Measurements from ENCODE around the gene DNM3.
A peak's percentile ranks its signal among the peaks of the same experiment; 100 is the strongest.

DNM3 gene

GRCh38 chr1:171972846-171973245, 131.5 kb downstream of the DNM3 start:
- Histone ChIP-seq H3K4me3 (ENCODE audit: severe bottlenecking) (no peak overlapping the region), H3K4me1 (ENCODE audit: insufficient read depth, poor library complexity, severe bottlenecking) (no peaks in the 10 kb centered on the region), H3K27me3 (ENCODE audit: insufficient read depth, poor library complexity, severe bottlenecking) (no peaks in the 10 kb centered on the region), H3K36me3 (ENCODE audit: low read depth) (no peaks in the 10 kb centered on the region), H3K27ac (ENCODE audit: poor library complexity, severe bottlenecking) (no peak overlapping the region), H3K9me3 (ENCODE audit: severe bottlenecking) (no peaks in the 10 kb centered on the region)
- no peak for TF ChIP-seq CTCF (IDR thresholded peaks at IDR 0.05; ENCODE audit: poor library complexity, severe bottlenecking)
- no peak for ATAC-seq (ENCODE audit: low read depth)
- no peak for DNase-seq (ENCODE audit: low spot score)

GRCh38 chr1:171973421-171973820, 132.1 kb downstream of the DNM3 start:
- no peaks in the 10 kb centered on the region for H3K27me3 ChIP-seq (ENCODE audit: insufficient read depth, poor library complexity, severe bottlenecking)
- no peak overlapping the region for H3K4me3 ChIP-seq (ENCODE audit: severe bottlenecking)
- DNase-seq (ENCODE audit: low spot score), result no peak
- no peak overlapping the region for H3K27ac ChIP-seq (ENCODE audit: poor library complexity, severe bottlenecking)
- no peaks in the 10 kb centered on the region for H3K36me3 ChIP-seq (ENCODE audit: low read depth)
- ATAC-seq (ENCODE audit: low read depth), result no peak
- no peaks in the 10 kb centered on the region for H3K4me1 ChIP-seq (ENCODE audit: insufficient read depth, poor library complexity, severe bottlenecking)
- TF ChIP-seq CTCF (IDR thresholded peaks at IDR 0.05; ENCODE audit: poor library complexity, severe bottlenecking), result no peak
- H3K9me3 ChIP-seq (ENCODE audit: severe bottlenecking), result no peaks in the 10 kb centered on the region

GRCh38 chr1:171981303-171981702, 140.0 kb downstream of the DNM3 start:
- no peak for TF ChIP-seq CTCF (IDR thresholded peaks at IDR 0.05; ENCODE audit: poor library complexity, severe bottlenecking)
- no peaks in the 10 kb centered on the region for H3K36me3 ChIP-seq (ENCODE audit: low read depth)
- no peak overlapping the region for H3K4me3 ChIP-seq (ENCODE audit: severe bottlenecking)
- H3K4me1 ChIP-seq (ENCODE audit: insufficient read depth, poor library complexity, severe bottlenecking), result no peaks in the 10 kb centered on the region
- no peaks in the 10 kb centered on the region for H3K27me3 ChIP-seq (ENCODE audit: insufficient read depth, poor library complexity, severe bottlenecking)
- no peak overlapping the region for H3K27ac ChIP-seq (ENCODE audit: poor library complexity, severe bottlenecking)
- no peaks in the 10 kb centered on the region for H3K9me3 ChIP-seq (ENCODE audit: severe bottlenecking)
- no peak for ATAC-seq (ENCODE audit: low read depth)
- DNase-seq (ENCODE audit: low spot score), result no peak

- no peaks in the 10 kb centered on the region for H3K9me3 ChIP-seq (ENCODE audit: severe bottlenecking)
- no peaks in the 10 kb centered on the region for H3K36me3 ChIP-seq (ENCODE audit: low read depth)
- DNase-seq (ENCODE audit: low spot score) (no peak), ATAC-seq (ENCODE audit: low read depth) (no peak)
- no peaks in the 10 kb centered on the region for H3K4me1 ChIP-seq (ENCODE audit: insufficient read depth, poor library complexity, severe bottlenecking)
- H3K27me3 ChIP-seq (ENCODE audit: insufficient read depth, poor library complexity, severe bottlenecking), result no peaks in the 10 kb centered on the region
- H3K27ac ChIP-seq (ENCODE audit: poor library complexity, severe bottlenecking), result no peak overlapping the region
- TF ChIP-seq CTCF (IDR thresholded peaks at IDR 0.05; ENCODE audit: poor library complexity, severe bottlenecking), result peak; percentile 49
- H3K4me3 ChIP-seq (ENCODE audit: severe bottlenecking), result no peak overlapping the region
Observed at GRCh38 chr1:171983584-171983983, 142.3 kb downstream of the DNM3 start.

- TF ChIP-seq CTCF (IDR thresholded peaks at IDR 0.05; ENCODE audit: poor library complexity, severe bottlenecking), result no peak
- H3K27ac ChIP-seq (ENCODE audit: poor library complexity, severe bottlenecking), result no peak overlapping the region
- ATAC-seq (ENCODE audit: low read depth) (no peak), DNase-seq (ENCODE audit: low spot score) (no peak)
- no peak overlapping the region for H3K4me3 ChIP-seq (ENCODE audit: severe bottlenecking)
- H3K36me3 ChIP-seq (ENCODE audit: low read depth), result no peaks in the 10 kb centered on the region
- H3K27me3 ChIP-seq (ENCODE audit: insufficient read depth, poor library complexity, severe bottlenecking), result no peaks in the 10 kb centered on the region
- H3K4me1 ChIP-seq (ENCODE audit: insufficient read depth, poor library complexity, severe bottlenecking), result no peaks in the 10 kb centered on the region
- H3K9me3 ChIP-seq (ENCODE audit: severe bottlenecking), result no peaks in the 10 kb centered on the region
Observed at GRCh38 chr1:171984262-171984661, 143.0 kb downstream of the DNM3 start.
